GM23338 (cell line): ENCODE data around the gene ADCY3.

Experiments
- CREB1 ChIP-seq: fragments of 250-450 bp; sonication (Bioruptor Pico); IDR thresholded peaks from 2 replicates; pipeline ENCODE4 v1.5.0; 2020; ENCODE audit warnings: low read depth, mild to moderate bottlenecking, moderate library complexity
- CTCF ChIP-seq, 2 experiments: fragments of 200-600 bp in 1 of 2; sonication (generic) in 1 of 2; conservative IDR thresholded peaks; 2 replicates each; pipeline versions ENCODE4 v1.5.1 to v1.6.1; 2016 to 2017; ENCODE audit warnings: antibody characterized with exemption in 2 of 2, low read depth in 2 of 2, mild to moderate bottlenecking in 2 of 2, moderate library complexity in 1 of 2
- EZH2 ChIP-seq: fragments of 200-600 bp; sonication (generic); IDR thresholded peaks from one replicate; pipeline ENCODE4 v1.8.0; 2017; ENCODE audit warnings: antibody characterized with exemption, mild to moderate bottlenecking, low read depth; ENCODE audit not compliant: unreplicated experiment
- EZH2phosphoT487 ChIP-seq: fragments of 200-600 bp; sonication (generic); IDR thresholded peaks from one replicate; pipeline ENCODE4 v1.8.1; 2018; ENCODE audit warnings: antibody characterized with exemption; ENCODE audit not compliant: unreplicated experiment
- POLR2AphosphoS5 ChIP-seq: IDR thresholded peaks from 2 replicates; pipeline ENCODE4 v1.6.1; 2016; ENCODE audit warnings: antibody characterized with exemption, low read depth
- REST ChIP-seq: IDR thresholded peaks from one replicate; pipeline ENCODE4 v1.6.1; 2018; ENCODE audit warnings: antibody characterized with exemption; ENCODE audit not compliant: unreplicated experiment
- TF ChIP-seq, protein P1 (sequence below): IDR thresholded peaks from 2 replicates; pipeline ENCODE4 v1.6.1; 2016; ENCODE audit warnings: antibody characterized with exemption

- TF ChIP-seq CTCF (conservative IDR thresholded peaks at IDR 0.05; ENCODE audit: low read depth in 2 of 2) (no peak), EZH2 (no peak), POLR2AphosphoS5 (no peak), REST (no peak), EZH2phosphoT487 (no peak), CREB1 (no peak)
- TF ChIP-seq, protein P1, sequence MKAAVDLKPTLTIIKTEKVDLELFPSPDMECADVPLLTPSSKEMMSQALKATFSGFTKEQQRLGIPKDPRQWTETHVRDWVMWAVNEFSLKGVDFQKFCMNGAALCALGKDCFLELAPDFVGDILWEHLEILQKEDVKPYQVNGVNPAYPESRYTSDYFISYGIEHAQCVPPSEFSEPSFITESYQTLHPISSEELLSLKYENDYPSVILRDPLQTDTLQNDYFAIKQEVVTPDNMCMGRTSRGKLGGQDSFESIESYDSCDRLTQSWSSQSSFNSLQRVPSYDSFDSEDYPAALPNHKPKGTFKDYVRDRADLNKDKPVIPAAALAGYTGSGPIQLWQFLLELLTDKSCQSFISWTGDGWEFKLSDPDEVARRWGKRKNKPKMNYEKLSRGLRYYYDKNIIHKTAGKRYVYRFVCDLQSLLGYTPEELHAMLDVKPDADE, result no peak
Observed at GRCh38 chr2:24855022-24855622, 64.9 kb downstream of the ADCY3 start.
